ENCODE results near the gene FBLN2. TPM values are rescaled to one million over a fixed set of nuclear protein-coding genes. Genes with fewer than 3 reads are reported as not detected.

The FBLN2 gene
- total RNA-seq, 1 experiment from 2014 or later, result 0.39 TPM

DNA sequence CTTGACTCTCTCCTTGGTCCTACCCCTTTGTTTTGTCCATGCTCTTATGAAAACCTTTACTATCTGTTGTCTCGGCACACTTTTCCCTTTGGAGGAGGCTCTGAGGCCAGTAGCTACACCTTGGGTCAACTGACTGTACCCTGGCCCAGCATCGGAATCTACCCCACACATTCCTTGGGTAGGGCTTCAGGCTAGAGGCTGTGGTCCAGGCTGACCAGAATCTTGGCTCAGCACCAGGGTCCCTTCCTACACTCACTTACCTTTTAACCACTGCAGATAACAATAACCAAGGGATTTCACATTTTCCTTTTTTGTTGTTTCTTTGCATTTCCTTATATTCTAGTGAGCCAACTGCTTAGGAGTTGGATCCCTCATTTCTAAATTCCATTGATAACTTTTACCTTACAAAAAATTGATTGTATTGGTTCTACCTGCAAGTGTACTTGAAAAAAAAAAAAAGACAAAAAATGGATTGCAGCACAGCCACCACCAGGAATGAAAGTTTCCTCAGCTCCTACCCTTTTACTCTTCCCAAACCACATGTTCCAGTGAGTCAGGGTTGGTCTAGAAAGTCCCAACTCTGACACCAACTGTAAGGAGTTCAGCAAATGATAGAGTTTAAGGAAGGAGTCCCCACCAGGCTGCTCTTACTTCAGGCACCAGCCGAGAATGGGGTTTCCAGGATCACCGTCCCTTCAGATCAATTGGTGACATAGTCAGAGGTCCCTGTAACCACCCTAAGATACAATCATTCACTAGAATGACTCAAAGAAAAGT is 95.6 kb downstream of the FBLN2 start:
- Histone ChIP-seq H3K9ac (ENCODE audit: low read length) (no peak overlapping the region), H3K36me3 (ENCODE audit: control insufficient read depth in 1 of 2, insufficient read depth in 2 of 2, low read length in 2 of 2) (no peaks in the 10 kb centered on the region), H3K9me3 (ENCODE audit: control insufficient read depth in 1 of 2, insufficient read depth in 1 of 2, low read depth in 1 of 2, low read length in 2 of 2) (no peaks in the 10 kb centered on the region), H3K79me2 (ENCODE audit: insufficient read depth, low read length) (no peaks in the 10 kb centered on the region), H3K4me1 (ENCODE audit: control insufficient read depth in 1 of 2, insufficient read depth in 2 of 2, low read length in 2 of 2) (peaks cover 5 to 14% of the 10 kb centered on the region in 2 experiments; a peak in 3 of 4 replicates), H2AFZ (ENCODE audit: low read depth, low read length, poor library complexity, severe bottlenecking) (no peak overlapping the region), H3K27ac (ENCODE audit: low read depth, low read length) (no peak overlapping the region), H3K4me2 (ENCODE audit: low read length) (no peak overlapping the region), H3K4me3 (replicated peaks in 1 of 2; ENCODE audit: low read depth in 1 of 2, low read length in 2 of 2) (no peak overlapping the region), H3K27me3 (ENCODE audit: insufficient read depth, low read length) (no peaks in the 10 kb centered on the region), H4K20me1 (ENCODE audit: insufficient read depth) (no peaks in the 10 kb centered on the region), H3K9me2 (ENCODE audit: insufficient read depth) (no peaks in the 10 kb centered on the region)
- intact Hi-C loops (cut with micrococcal nuclease), result no loop called here
- DNase-seq (ENCODE audit: low read depth, low spot score), result no peak
- BruUV-seq (replicated peaks), result no TSS peak
- ATAC-seq, result no peak
- ChIA-PET POLR2A (no interaction called here), RAD21 (ENCODE audit: low non-redundant PET in 1 of 2, low total read pairs in 2 of 2, uncharacterized antibody in 2 of 2, unreplicated experiment in 2 of 2) (no interaction called here), CTCF (interaction anchor here (1.0 to 6.3 kb wide), 4 partner anchors 147 to 552 kb away, joined by 3 to 245 read pairs (median 4); partner anchors contain the start of gene HDAC11)
- TF ChIP-seq YY1 (IDR thresholded peaks at IDR 0.05; ENCODE audit: extremely low read depth, insufficient replicate concordance, low read depth, low read length) (no peak), TCF7L2 (IDR thresholded peaks at IDR 0.05; ENCODE audit: borderline replicate concordance, extremely low read depth, insufficient read depth, insufficient read length) (no peak), CEBPB (IDR thresholded peaks at IDR 0.05; ENCODE audit: low read depth) (no peak), RAD21 (IDR thresholded peaks at IDR 0.05; ENCODE audit: low read depth) (no peak), SRF (IDR thresholded peaks at IDR 0.05; ENCODE audit: low read depth) (no peak), POLR2A (IDR thresholded peaks at IDR 0.05; ENCODE audit: borderline replicate concordance, extremely low read depth, insufficient read depth, insufficient read length) (no peak), SP1 (IDR thresholded peaks at IDR 0.05; ENCODE audit: low read depth) (no peak), EGR1 (IDR thresholded peaks at IDR 0.05; ENCODE audit: low read depth) (no peak), EZH2phosphoT487 (IDR thresholded peaks at IDR 0.05; ENCODE audit: borderline replicate concordance) (no peak), ZFX (IDR thresholded peaks at IDR 0.05) (no peak), FOSL1 (IDR thresholded peaks at IDR 0.05; ENCODE audit: low read depth) (no peak)
- TF ChIP-seq, protein P1, sequence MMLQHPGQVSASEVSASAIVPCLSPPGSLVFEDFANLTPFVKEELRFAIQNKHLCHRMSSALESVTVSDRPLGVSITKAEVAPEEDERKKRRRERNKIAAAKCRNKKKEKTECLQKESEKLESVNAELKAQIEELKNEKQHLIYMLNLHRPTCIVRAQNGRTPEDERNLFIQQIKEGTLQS (IDR thresholded peaks at IDR 0.05), result no peak
- TF ChIP-seq, protein P2, sequence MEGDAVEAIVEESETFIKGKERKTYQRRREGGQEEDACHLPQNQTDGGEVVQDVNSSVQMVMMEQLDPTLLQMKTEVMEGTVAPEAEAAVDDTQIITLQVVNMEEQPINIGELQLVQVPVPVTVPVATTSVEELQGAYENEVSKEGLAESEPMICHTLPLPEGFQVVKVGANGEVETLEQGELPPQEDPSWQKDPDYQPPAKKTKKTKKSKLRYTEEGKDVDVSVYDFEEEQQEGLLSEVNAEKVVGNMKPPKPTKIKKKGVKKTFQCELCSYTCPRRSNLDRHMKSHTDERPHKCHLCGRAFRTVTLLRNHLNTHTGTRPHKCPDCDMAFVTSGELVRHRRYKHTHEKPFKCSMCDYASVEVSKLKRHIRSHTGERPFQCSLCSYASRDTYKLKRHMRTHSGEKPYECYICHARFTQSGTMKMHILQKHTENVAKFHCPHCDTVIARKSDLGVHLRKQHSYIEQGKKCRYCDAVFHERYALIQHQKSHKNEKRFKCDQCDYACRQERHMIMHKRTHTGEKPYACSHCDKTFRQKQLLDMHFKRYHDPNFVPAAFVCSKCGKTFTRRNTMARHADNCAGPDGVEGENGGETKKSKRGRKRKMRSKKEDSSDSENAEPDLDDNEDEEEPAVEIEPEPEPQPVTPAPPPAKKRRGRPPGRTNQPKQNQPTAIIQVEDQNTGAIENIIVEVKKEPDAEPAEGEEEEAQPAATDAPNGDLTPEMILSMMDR (IDR thresholded peaks at IDR 0.05 in 2 of 3, conservative IDR thresholded peaks at IDR 0.05 in 1 of 3; ENCODE audit: borderline replicate concordance in 1 of 3, insufficient read depth in 1 of 3, low read depth in 2 of 3, low read length in 2 of 3), result no peak
- TF ChIP-seq, protein P3, sequence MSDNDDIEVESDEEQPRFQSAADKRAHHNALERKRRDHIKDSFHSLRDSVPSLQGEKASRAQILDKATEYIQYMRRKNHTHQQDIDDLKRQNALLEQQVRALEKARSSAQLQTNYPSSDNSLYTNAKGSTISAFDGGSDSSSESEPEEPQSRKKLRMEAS (IDR thresholded peaks at IDR 0.05), result no peak

Measured in HCT116 (cell line).